Left ventricle myocardium superior (tissue), 1 donor: ENCODE results near the gene SPATA21. TPM values are rescaled to one million over a fixed set of nuclear protein-coding genes. Genes with fewer than 3 reads are reported as not detected.

Experiments used
- ATAC-seq: fragments of 200-7000 bp; cut with Tn5 transposase; one replicate; pipeline ENCODE4 v1.9.1; 2020; ENCODE audit warnings: mild to moderate bottlenecking, moderate library complexity
- DNase-seq: peaks from one replicate; pipeline ENCODE4 v3.0.0-alpha.2; 2020
- intact Hi-C: fragments of 100-400 bp; cut with micrococcal nuclease; formaldehyde crosslinking; loops from one replicate; pipeline ENCODE4 v1.11.0; 2022
- total RNA-seq: library from RNA; stranded (reverse); fragmentation: NEBNext Ultra II Directional; extraction: Animal tissue kit (Norgen Biotek cat#: 25700); gene quantifications from one replicate; pipeline ENCODE4 v1.2.1, GENCODE V29; 2021
- donor health status: DM: no; HTN: yes; CAD: no; lungs with severe emphysema.

The SPATA21 gene
- total RNA-seq, 1 donor from 2014 or later, result not detected

DNA sequence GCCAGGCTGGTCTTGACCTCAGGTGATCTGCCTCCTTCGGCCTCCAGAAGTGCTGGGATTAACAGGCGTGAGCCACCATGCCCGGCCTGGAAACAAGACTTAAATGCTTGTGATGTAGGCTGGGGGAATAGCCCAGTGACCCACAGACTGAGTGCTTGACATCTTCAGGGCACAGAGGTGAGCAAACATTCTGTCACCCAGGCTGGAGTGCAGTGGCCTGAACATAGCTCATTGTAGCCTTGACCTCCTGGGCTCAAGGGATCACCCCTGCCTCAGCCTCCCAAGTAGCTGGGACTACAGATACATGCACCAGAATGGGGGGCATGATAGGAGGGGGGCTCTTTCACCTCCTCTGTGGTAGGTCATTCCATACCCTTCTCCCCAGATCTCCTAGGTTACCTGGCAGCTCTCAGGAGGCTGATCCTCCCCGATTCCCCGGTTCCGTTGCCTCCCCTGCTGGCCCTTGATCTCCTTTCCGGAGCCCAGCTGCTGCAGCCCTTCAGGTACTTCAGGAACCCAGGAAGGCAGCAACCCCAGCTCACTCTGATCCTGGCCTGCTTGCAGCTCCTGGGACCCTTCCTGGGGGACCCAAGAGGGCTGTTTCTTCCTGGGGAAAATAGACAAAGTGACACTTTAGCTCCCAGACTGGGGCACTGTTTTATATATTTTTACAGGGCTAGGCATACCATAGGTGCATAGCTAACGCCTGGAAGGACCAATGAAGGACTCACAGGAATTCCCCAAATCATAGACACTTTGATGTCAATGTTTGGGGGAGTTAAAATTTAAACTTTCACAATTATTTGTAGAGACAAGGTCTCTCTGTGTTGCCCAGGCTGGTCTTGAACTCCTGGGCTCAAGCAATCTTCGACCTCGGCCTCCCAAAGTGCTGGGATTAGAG lies 11.8 kb downstream of the SPATA21 start:
- ATAC-seq (no peak), DNase-seq (no peak)
- intact Hi-C loops, result no loop called here

DNA sequence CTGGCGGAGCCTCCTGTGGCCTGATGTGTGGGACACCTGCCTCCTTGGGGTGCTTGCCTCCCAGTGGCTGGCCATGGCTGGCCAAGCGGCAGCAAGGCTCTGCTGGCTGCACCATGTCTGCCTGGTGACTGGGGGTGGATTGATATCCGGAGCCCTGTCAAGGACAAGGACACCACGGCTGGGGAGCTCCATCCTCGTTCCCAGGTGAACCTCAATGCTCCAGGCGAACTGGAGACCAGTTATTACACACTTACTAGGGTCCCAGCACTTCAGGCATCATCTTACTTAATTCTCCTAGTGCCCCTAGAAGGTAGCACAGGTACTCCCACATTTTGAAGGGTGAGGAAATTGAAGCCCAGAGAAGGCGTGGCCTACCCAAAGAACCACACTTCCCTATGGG lies 15.2 kb downstream of the SPATA21 start:
- DNase-seq (no peak), ATAC-seq (no peak)
- intact Hi-C loops, result no loop called here

DNA sequence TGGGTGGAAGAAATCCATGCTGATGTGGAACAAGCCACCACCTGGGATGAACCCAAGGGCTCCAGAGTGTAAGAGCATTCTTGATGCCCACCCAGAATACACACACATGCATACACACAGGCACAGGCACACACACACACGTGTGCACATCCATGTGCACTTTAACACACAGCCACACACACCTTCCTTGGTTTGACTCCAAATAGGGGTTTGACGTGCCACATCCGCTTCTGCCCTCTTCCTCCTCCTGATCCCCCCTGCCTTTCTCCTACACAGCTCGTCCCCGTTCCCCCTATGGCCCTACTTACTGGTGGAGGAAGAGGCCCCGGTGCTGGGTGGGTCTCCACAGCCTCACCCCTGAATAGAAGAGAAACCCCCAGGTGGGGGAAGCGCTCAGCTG lies 16.0 kb downstream of the SPATA21 start:
- DNase-seq (no peak), ATAC-seq (no peak)
- intact Hi-C loops, result no loop called here

DNA sequence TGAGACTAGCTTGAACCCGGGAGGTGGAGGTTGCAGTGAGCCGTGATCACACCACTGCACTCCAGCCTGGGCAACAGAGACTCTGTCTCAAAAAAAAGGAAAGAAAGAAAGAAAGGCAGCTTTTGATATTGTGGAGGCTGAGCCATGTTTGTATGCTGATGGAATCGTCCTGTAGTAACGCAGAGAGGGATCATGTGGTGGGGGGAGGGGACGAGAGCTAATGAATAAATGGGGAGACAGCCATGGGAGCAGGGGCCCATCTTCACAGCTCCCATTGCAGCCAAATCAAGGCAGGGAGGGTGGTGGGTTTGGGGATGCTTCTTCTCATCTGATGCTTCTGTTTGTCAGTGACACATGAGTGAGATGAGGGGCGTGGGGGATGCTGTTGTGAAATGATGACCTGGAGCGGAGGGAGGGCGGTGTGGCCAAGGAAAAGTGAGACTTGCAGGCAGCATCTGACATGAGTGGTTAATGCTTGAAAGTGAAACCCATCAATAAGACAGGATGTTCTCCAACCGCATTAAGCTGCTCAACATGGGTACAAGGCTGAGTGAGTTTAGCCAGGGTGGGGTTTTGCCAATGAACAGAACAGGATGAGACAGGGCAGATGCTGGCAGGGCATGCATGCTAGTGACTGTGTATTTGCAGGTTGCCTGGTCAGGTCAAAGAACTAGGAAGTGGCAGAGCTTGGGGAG lies 16.7 kb downstream of the SPATA21 start:
- no peak for DNase-seq
- ATAC-seq, result no peak
- intact Hi-C loops, result no loop called here

DNA sequence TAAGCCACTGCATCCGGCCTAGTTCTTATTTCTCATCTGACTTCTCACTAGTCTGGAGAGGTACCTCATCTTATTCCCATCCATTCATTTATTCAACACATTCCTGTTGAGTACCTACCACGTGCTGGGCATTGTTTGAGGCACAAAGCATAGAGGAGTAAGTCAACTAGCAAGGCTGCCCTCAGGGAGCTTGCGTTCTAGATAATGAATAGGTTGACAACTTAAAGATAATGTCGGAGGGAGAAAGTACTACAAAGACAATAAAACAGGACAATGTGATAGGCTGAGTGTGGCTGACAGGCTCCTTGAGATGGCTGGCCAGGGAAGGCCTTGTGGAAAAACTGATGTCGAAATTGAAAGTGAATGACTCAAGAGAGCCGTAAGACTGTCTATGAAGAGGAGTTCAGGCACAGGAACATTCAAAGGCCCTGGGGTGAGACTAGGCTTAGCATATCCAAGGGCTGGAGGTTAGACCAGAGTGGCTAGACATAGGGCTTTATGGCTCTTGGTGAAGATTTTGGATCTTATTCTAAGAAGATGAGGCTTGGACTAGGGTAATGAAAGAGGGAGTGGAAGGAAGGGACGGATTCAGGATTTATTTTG lies 18.3 kb downstream of the SPATA21 start:
- DNase-seq (no peak), ATAC-seq (no peak)
- intact Hi-C loops, result no loop called here

DNA sequence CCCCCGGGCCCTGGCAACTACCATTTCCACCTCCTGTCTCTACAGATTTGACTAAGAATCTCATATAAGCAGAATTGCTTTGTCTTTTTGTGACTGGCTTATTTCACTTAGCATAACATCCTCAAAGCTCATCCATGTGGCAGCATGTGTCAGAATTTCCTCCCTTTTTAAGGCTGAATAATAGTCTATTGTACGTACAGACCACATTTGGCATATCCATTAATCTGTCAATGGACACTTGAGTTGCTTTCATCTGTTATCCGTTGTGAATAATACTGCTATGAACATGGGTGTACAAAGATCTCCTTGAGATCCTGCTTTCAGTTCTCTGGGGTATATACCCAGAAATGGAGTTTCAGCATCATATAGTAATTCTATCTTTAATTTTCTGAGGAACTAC lies 24.0 kb downstream of the SPATA21 start:
- ATAC-seq (no peak), DNase-seq (no peak)
- intact Hi-C loops, result no loop called here

DNA sequence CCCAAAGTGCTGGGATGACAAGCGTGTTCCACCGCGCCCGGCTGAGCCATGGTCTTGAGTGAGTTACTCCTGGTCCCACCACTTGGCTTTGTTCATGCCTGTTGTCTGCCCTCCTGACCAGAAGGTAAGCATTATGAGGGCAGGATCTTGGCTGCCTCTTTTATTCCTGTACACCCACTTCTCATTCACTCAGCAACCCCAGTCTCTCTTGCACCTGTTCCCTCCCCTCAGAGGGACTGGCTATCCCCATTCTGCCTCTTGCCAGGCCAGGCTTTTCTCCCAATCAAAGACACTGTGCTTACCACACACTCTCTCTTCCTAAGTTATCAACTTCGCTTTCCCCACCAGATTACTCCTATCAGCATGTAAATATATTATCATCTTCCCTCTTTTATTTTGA lies 26.4 kb downstream of the SPATA21 start:
- DNase-seq, result no peak
- no peak for ATAC-seq
- intact Hi-C loops, result no loop called here

DNA sequence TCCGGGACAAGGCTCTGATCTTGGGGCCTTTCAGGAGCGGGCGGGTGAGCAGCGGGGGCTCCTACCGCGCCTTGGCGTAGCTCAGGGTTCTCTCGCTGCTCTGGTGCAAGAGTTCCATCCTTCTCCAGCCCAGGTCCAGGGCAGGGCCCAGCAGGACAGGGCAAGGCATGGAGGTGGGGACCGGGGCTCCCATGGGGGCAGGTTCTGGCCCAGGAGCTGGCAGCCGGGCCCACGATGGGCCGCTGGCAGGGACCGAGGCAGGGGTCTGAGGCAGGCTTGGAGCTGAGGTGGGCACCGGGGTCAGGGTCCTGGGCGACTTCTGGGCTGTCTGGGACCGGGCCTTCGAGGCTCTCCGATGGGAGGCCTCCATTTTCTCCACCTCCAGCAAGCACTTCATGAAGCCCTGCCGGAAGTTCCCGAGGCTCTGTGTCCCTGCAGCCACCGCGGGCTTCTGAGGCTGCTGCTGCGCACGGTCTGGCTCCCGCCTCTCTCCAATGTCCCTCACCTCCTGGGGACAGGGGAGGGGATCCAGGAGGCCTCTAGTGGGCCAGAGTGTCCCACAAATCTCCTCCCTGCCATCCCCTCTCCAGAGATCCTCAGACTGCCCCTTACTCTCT lies 27.6 kb downstream of the SPATA21 start:
- intact Hi-C loops, result no loop called here
- DNase-seq (no peak), ATAC-seq (no peak)

DNA sequence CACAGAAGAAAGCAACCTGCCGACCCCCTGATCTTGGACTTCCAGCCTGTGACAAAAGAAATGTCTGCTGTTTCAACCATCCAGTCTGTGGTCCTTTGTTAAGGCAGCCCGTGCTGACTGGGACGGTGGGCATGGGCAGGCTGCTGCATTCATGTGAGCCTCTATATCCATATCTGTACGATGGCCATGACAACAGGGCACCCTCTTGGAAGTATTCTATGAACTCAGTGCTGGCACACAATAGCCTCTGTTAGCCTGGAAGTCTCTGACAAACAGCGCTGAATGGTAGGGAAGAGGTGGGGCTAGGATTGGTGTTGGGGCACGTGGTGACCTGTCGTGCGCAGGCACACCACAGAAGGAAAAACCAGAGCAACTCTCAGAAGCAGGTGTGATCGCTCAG lies 30.4 kb downstream of the SPATA21 start:
- DNase-seq (no peak), ATAC-seq (no peak)
- intact Hi-C loops, result no loop called here

DNA sequence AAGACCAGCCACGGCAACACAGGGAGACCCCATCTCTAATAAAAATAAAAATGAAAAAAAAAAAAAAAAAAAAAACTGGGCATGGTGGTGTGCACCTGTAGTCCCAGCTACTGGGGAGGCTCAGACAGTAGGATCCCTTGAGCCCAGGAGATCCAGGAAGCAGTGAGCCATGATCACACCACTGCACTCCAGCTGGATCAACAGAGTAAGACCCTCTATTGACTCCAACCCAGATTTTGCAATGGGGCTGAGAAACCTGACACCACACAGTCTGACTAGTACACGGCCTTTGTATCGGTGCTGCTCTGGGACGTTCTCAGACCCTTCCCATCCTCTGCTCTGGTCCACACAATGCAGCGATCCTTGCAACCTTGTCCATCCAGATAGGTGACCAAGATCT lies 31.8 kb downstream of the SPATA21 start:
- ATAC-seq, result no peak
- intact Hi-C loops, result no loop called here
- no peak for DNase-seq

DNA sequence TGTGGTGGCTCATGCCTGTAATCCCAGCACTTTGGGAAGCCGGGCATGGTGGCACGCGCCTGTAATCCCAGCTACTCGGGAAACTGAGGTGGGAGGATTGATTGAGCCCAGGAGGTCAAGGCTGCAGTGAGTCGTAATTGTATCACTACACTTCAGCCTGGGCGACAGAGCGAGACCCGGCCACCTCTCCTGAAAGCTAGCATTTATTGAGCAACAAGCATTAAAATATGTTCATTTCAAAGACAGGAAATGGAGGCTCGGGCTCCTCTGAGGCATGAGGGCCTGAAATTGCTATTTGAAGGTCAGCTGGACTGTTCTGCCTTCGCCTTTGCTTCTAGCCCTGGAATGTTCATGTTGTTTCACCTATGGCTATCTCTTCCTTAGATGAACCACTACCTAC lies 34.5 kb downstream of the SPATA21 start:
- ATAC-seq (no peak), DNase-seq (no peak)
- intact Hi-C loops, result no loop called here

DNA sequence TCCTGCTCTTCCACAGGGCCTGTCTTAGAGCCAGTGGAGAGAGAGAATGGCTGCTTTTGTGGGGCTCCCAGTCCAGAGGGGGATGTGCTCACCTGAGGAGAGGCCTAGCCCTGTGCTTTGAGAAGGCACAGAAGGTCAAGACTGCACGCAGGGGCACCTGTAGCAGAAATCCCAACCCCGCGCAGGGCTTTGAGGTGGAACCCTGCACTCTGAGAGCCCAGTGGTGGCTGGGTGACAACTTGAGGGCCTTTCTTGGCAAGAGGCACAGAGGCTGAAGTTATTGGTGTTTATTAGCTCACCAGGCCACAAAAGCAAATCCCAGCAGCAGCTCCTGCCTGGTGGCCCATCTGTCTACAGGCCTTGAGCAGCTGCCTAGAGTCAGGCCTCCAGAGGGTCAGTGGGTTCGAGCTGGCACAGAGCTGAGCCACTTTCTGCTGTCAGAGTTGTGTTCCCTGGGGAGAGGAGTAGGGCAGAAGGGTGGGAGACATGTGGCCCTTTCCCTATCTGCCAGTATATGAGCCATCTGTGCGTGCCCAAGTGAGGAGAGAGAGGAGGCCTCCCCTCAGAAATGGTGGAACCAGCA lies 38.8 kb downstream of the SPATA21 start:
- DNase-seq (no peak), ATAC-seq (no peak)
- intact Hi-C loops, result no loop called here

DNA sequence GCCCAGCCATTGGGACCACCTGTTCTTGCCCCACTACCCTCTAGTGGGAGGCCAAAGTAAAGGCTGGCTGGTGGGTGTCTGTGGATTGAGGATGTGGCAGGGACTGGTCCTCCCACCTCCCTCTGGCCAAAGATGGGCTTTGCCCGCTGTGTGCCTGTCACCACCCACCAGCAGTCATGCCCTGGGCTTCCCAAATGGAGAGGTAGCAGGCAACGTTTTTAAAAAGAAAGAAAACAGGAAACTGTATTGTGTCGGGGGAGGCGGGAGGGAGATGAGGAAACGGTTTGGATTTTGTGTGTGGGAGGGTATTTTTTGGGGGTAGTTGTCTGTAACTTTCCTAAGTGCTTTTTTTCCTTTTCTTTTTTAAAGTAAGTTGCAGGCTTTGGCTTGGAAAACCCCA lies 40.1 kb downstream of the SPATA21 start:
- DNase-seq (no peak), ATAC-seq (no peak)
- intact Hi-C loops, result no loop called here

DNA sequence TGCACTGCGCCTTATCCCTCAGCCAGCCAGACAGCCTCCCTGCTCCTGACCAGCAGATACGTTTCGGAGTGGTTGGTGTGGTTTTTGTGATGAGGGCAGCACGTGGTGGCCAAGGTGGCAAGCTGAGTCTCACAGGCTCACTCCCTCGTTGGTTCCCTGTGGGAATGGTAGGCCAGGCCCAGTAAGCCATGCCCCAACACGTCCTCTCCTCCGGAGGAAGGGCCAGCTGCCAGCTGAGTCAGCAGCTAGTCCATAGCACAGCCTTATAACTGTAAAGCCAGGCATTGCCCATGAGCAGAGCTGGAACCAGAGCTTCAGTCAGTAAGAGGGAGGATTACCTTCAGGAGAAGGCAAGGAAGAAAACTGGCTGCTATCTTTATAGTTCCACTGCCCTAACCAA lies 40.6 kb downstream of the SPATA21 start:
- peak; percentile 42 for DNase-seq
- no peak for ATAC-seq

DNA sequence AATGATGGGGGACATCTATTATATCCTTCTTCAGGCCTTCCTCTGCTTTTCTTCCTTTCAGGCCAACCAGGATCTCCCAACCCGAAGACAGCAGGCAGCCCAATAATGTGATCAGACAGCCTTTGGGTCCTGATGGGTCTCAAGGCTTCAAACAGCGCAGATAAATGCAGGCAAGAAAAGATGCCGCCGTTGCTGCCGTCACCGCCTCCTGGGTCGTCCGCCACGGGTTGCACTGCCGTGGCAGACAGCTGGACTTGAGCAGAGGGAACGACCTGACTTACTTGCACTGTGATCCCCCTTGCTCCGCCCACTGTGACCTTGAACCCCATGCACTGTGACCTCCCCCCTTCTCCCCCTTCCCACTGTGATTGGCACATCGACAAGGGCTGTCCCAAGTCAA lies 42.2 kb downstream of the SPATA21 start:
- intact Hi-C loops, result no loop called here
- no peak for ATAC-seq
- DNase-seq, result no peak

More for the DNA sequence above, 40.6 kb downstream of the SPATA21 start:
- intact Hi-C loops, result no loop called here

DNA sequence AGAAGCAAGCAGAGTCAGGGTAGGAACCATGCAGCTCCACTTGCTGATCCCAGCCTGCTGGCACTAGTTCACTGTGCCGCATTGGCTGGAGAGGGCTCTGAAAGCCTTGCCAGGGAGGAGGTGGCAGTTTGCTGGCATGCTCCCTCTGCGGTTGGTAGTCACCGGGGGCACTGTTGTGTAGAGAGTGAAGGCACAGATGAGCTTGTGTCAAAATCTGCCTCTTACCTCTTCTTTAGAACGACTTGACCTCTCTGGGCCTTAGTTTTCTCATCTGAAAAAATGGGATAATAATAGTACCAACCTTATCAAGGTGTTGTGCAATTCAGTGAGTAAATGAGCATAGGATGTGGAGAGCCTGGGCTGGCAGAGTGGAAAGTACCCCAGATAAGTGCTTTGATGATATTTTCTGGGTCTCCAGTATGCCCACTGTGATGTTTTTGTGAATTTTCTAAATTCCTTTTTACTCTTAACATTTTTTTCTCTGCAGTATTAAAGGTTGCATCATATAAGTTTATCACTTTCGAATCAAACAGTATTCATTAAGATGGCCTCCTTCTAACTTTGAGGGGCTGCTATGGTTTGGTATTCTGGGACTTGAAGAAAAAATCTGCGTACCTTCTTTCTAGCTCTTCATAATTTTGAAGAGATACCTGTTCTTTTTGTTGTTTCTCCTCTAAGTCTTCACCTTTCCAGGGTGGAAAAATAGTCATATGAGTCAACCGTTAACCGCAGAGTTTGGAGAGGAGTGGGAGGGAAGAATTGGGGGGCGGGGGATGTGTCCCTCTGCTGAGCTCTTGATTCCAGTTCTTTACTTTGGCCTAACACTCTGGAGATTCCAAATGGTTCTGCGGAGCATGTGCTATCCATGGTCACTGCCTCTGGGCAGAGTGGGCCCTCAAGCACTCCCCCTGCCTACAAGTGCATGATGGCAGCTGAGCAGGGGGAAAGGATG lies 43.4 kb downstream of the SPATA21 start:
- ATAC-seq (peak; percentile 39), DNase-seq (peak; percentile 34)
- intact Hi-C loops, result no loop called here

DNA sequence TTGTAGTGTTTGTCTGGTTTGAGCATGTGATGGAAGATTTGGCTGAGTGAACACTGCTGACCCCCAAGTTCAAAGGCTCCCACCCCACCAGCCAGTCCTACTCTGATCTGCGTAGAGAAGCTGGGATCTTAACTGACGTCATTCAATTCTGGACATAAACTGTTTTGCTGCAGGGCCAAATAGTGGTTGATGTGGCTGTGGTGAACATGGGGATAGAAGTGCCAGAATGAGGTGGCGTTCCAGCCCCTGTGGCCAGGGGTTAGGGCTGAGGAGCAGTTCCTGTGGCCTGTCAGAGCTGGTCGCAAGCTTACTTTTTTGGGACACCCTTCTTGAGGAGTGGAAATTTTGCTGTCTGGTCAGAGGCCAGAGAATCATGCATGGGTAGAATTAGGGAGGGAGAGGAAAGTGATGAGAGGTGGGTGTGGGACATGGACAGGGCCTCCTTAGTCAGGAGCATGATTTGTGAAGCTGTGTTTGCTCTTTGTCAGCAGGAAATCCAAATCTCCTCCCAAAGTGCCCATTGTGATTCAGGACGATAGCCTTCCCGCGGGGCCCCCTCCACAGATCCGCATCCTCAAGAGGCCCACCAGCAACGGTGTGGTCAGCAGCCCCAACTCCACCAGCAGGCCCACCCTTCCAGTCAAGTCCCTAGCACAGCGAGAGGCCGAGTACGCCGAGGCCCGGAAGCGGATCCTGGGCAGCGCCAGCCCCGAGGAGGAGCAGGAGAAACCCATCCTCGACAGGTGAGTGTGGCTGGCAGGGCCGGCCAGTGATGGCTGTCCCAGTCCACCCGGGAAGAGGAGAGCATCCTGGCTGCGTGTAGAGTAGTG lies 44.3 kb downstream of the SPATA21 start:
- intact Hi-C loops, result no loop called here

DNA sequence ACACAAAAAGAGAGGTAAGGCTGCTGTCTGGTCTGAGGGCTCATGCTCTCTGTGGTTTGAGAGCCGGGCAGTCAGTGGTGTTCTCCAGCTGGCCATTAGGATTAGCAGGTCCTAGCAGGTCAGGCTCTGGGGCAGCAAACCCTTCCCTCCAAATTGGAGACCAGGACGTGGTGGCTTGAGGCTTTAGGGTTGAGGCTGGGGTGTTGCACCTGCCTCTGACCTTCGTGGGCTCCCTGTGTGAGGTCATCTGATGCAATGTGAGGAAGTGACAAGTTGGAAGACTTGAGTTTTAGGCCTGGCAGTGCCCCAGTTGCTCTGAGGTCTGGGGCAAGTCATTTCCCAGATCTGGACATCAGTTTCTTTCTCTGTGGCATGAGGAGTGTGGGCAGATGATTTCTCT lies 45.8 kb downstream of the SPATA21 start:
- no peak for DNase-seq
- intact Hi-C loops, result no loop called here
- no peak for ATAC-seq

More for the DNA sequence above, 44.3 kb downstream of the SPATA21 start:
- DNase-seq (no peak), ATAC-seq (no peak)
